Central memory CD4-positive, alpha-beta T cell (primary cell): ENCODE results near the gene SLC13A5.
"Not testable (repeated sequence)": the region's sequence is repeated elsewhere in the genome, so short reads cannot be mapped to it uniquely, and the experiment has no call there.

Experiments used
- DNase-seq: peaks from one replicate; pipeline ENCODE4 v3.0.0; 2022

SLC13A5 gene

DNA sequence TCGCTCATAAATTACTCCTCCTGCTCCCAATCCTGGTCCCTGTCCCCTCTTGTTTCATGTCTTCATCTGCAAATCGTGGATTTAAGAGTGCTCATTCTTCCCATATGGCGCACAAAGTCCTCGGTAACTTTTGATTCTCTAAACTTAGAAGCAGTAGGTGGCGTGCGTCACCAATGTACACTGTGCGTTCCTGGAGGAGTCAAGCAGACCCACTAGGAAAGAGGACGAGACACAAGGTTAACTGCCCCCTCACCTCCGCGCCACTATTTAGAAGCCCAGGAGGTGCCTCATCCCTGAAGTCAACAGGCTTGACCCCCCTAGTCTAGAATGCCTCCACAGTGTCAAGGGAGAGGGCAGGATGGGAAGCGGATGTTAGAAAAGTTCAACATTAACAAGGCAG, 2.9 kb downstream of the SLC13A5 start:
- DNase-seq = no peak

GRCh38 chr17:6708357-6708961, 4.7 kb downstream of the SLC13A5 start:
- DNase-seq = no peak

DNA sequence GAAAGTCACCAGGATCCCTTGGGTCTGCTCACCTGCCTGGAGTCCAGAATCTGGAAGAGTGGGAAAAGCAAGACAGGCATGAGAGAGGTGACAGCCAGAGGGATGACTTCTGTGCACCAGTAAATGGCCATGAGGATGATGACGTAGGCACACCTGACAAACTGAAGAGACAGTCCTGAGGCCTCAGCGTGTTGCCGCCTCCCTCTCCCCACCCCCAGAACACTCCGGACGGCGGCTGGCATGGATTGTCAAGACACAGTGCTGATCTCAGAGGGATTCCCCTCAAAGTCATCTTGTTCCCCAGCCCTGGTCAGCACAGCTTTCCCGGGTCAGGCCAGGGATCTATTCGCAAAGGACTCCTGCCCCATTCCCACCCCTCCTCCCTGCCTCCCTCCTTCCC, 6.2 kb downstream of the SLC13A5 start:
- DNase-seq = no peak

DNA sequence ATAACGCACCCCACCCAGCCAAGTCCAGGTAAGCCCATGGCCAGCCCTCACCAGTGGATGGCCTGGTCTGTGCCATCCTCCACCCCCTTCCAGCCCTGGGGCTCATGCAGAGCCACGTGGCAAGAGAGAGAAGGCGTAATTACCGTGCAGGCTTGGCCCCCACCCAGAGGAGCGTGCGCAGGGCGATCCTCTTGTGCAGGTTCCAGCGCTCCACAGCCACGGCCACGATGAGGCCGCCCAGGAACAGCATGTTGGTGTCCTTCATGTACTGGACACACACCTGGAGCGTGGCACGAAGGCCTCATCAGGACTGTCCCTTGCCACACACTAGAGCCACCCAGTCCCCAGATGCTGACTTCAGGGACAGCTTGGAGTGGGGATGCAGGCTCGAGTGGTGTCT, 6.7 kb downstream of the SLC13A5 start:
- no peak for DNase-seq

- DNase-seq = no peak
These were observed 8.6 kb downstream of the SLC13A5 start for GRCh38 chr17:6704470-6705052.

DNA sequence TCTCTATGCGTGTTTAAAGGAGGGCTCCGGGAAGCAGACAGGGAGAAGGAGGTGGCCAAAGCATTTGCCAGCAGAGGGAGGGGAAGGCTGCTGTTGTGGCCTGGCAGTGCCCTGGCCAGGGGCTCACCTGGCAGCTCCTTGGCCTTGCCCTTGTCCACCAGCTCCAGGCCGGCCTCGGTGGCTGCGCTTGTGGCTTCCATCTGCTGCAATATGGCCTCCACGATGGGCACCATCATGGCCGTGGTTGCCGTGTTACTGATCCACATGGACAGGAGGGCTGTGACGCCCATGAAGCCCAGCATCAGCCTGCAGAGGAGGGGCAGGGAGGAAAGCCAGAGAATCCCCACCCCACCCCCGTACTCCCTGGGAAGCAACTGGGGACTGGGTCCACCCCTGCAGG, 9.4 kb downstream of the SLC13A5 start:
- DNase-seq = no peak

DNA sequence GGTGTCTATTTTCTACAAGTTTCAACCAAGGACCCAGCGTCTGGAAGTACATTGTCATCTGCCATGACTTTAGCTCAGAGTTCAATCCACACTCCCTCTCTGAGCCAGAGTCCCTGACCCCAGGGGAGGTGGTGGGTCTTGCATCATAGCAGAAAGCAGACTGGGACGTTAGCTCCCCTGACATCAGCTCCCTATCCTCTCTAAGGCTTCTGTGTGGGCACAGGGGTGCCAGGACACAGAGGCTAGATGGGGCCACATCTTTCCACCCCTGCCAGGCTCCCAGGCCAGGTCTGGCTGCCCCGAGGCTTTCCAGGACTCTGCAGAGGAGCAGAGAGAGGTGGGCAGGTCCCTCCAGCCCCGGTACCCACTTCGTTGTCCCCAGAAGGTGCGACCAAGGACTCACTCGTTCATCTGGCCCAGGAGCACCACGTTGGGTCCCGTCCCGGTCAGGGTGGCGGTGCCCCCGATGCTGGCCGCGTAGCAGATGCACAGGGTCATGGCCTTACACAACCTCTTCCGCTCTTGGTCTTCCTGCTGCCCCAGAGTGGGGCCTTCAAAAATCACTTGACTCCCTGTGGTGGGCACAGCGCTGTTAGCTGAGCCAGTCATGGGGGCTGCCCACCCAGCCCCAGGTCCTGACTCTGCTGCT, 10.5 kb downstream of the SLC13A5 start:
- no peak for DNase-seq

DNA sequence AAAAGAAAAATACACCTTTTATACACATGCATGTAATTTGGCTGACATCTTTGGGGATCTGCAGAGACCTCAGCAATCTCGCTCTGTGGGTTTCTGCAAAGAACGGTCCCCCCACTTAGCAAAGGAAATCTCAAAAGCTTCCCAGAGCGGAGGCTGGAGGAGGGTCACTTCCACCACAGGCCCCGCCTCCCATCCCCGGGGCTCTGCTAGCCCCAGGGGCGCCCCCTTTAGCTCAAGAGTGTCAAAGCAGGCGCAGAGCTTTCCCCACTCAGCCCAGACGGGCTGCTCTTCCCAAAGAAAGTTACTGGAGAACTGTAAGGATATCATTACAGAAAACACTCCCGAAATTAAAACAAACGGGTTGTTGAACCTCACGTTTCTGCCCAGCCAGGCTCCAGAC, 11.4 kb downstream of the SLC13A5 start:
- DNase-seq = no peak

GRCh38 chr17:6700948-6701307, 12.2 kb downstream of the SLC13A5 start:
- no peak for DNase-seq

GRCh38 chr17:6699997-6700947, 12.9 kb downstream of the SLC13A5 start:
- DNase-seq = no peak

GRCh38 chr17:6698004-6698403, 15.2 kb downstream of the SLC13A5 start:
- DNase-seq = no peak

DNA sequence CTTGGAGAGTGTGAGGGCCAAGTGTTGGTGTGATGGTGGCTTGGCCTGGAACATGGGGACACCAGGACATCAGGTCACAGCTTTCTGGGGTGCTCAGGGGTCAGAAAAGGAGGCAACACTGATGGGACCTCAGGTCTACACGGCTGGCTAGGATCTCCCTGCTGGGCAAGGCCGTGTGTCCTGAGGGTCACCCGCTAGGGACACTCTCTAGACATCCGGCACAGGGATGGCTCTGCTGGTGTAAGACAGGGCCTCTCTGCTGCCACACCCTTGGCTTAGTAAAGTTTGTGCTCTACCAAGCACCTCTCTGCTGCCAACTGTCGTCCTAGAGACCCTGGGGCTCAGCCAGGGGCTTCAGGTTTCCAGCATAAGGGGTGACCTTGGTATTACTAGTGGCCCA, 16.3 kb downstream of the SLC13A5 start:
- no peak for DNase-seq

GRCh38 chr17:6695565-6695964, 17.6 kb downstream of the SLC13A5 start:
- DNase-seq = no peak

DNA sequence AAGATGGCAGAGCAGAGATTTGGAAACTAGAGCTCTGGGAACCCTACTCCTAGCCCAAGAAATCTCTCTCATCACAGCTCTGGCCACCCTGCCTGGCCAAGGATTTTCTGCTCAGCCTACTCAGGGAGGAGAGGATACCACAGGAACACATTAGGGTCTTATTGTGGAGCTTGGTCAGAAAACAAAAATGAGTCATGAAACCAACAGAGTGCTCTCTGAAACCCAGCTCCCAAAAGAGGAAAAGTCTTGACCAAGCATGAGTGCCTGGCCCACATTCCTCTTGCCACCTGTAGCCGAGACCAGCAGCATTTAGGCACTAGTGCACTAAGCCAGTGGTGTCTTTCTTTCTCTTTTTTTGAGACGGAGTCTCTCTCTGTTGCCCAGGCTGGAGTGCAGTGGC, 18.1 kb downstream of the SLC13A5 start:
- DNase-seq = no peak

DNA sequence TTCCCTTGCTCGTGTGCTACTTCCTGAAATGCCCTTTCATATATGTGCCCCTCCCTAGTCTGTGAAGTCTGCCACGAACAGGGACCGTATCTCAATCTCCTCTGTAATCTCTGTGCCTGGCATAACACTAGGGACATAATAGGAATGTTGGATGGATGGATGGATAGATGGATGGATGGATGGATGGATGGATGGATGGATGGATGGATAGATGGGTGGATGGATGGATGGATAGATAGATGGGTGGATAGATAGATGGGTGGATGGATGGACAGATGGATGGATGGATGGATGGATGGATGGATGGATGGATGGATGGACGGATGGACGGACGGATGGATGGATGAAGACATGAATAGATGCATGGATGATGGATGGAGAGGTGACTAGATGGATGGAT, 21.2 kb downstream of the SLC13A5 start:
- not testable (repeated sequence) for DNase-seq

- no peak for DNase-seq
These were observed 21.6 kb downstream of the SLC13A5 start for GRCh38 chr17:6691546-6691945.

DNA sequence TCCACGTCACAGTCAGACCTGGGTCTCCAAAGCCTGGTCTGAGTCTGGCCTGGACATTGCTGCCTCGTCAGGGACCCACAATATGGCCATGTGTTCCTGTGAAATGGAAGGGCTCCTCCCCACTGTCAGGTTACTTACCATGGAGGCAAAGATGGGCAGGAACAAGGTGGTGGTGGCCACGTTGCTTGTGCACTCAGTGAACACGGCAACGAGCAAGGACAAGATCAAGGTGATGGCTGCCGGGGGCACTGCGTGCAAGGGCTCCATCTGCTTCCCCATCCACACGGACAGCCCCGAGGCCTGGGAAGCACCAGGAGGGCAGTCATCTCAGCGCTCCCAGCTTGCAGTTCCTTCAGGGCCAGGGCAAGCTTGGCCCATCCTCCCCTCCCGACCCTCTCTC, 22.5 kb downstream of the SLC13A5 start:
- no peak for DNase-seq

GRCh38 chr17:6688944-6689343, 24.2 kb downstream of the SLC13A5 start:
- DNase-seq = no peak

DNA sequence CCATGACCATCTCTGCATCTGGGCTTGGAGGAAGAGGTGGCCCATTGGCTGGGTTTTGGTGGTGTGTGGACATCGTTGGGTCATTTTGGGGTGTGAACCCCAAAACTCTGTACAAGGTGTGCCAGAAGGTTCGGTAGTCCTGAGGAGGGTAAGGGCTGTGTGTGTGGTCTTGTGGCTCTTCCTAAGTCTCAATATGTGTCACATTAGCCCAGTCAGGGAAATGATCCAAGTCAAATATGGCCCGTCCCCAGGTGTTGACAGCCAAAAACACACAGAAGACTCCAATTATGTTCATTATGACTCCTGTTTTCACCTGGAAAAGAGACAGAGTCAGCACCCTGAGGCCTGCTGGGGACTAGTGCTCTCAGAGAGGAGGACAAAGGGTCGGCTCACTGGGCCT, 27.1 kb downstream of the SLC13A5 start:
- DNase-seq = no peak

GRCh38 chr17:6684881-6685767, 28.0 kb downstream of the SLC13A5 start:
- no peak for DNase-seq

DNA sequence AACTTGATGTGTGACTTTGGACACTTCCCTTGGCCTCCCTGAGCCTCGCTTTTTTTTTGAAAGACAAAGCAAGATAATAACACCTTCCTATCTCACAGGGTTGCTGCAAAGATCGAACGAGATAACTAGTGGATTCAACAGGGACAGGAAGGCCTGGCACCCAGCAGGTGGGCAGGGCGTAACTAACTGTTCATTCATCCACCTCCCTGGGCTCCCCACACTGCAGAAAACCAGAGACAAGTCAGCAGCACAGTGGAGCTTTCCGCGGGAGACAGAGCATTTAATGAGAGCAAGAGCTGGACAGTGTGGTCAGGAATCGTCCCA, 28.7 kb downstream of the SLC13A5 start:
- no peak for DNase-seq

DNA sequence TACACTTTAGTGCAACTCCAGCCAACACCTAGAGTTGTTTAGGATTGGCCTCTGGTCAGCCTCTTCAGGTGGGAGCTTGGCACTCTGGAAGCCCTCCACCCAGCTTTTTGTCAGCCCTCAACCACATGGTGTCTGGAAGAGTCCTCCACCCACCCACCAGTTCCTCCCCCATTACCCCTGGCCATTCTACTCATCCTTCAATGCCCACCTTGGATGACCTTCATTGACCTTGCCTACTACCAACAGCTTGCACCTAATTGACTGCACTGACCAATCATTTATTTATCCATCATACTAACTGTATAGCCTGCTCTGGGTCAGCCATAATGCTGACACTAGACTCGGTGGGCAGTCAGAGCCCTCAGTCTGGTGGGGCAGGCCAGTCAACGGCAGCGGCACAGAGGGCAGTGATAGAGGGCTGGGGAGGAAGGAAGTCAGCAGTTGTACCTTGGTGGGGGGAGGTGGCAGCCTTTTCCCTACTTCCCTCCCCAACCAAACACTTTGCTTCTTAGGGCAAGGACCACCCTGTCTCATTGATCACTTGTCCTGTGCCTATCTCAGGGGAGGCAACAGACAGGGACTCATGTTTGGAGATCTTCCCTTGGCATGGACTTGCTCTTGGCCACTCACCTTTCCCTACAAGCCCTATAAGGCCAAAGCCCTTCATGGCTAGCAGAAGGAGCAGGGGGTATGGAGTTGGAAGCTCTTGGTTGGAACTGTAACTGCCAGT, 29.3 kb downstream of the SLC13A5 start:
- no peak for DNase-seq
